ENCODE results near the gene HMGB2. TPM values are rescaled to one million over a fixed set of nuclear protein-coding genes. Genes with fewer than 3 reads are reported as not detected.

HMGB2 gene
- total RNA-seq, 2 experiments from 2014 or later, result 516 to 518 TPM

- no peaks in the 10 kb centered on the region for H3K4me1 Mint-ChIP-seq
- no peak overlapping the region for H3K27ac Mint-ChIP-seq
- no peaks in the 10 kb centered on the region for H3K9me3 Mint-ChIP-seq
- no peak for DNase-seq
- H3K36me3 Mint-ChIP-seq, result no peaks in the 10 kb centered on the region
- peaks cover 17% of the 10 kb centered on the region for H3K27me3 Mint-ChIP-seq
- H3K4me3 Mint-ChIP-seq, result no peak overlapping the region
These were observed 23.8 kb upstream of the HMGB2 start for GRCh38 chr4:173357939-173358338.

- Mint-ChIP-seq H3K27ac (no peak overlapping the region), H3K4me1 (no peaks in the 10 kb centered on the region), H3K27me3 (peaks cover 24% of the 10 kb centered on the region), H3K36me3 (no peaks in the 10 kb centered on the region), H3K4me3 (no peak overlapping the region), H3K9me3 (peaks cover 1% of the 10 kb centered on the region)
- DNase-seq, result no peak
These were observed 13.3 kb upstream of the HMGB2 start for GRCh38 chr4:173347467-173347866.

GRCh38 chr4:173346074-173346473, 11.9 kb upstream of the HMGB2 start:
- Mint-ChIP-seq H3K9me3 (peaks cover 1% of the 10 kb centered on the region), H3K4me3 (no peak overlapping the region), H3K27ac (no peak overlapping the region), H3K4me1 (no peaks in the 10 kb centered on the region), H3K36me3 (no peaks in the 10 kb centered on the region), H3K27me3 (peaks cover 26% of the 10 kb centered on the region)
- DNase-seq, result no peak

GRCh38 chr4:173345648-173346047, 11.5 kb upstream of the HMGB2 start:
- H3K27me3 Mint-ChIP-seq, result peaks cover 29% of the 10 kb centered on the region
- H3K4me3 Mint-ChIP-seq, result no peak overlapping the region
- H3K27ac Mint-ChIP-seq, result no peak overlapping the region
- H3K4me1 Mint-ChIP-seq, result no peaks in the 10 kb centered on the region
- DNase-seq, result no peak
- H3K36me3 Mint-ChIP-seq, result no peaks in the 10 kb centered on the region
- H3K9me3 Mint-ChIP-seq, result peaks cover 1% of the 10 kb centered on the region

GRCh38 chr4:173343832-173344397, 9.8 kb upstream of the HMGB2 start:
- Mint-ChIP-seq H3K27me3 (peaks cover 32% of the 10 kb centered on the region), H3K4me1 (no peaks in the 10 kb centered on the region), H3K9me3 (peaks cover 1% of the 10 kb centered on the region), H3K36me3 (no peaks in the 10 kb centered on the region), H3K27ac (no peak overlapping the region), H3K4me3 (no peak overlapping the region)
- DNase-seq, result no peak

- Mint-ChIP-seq H3K27ac (no peak overlapping the region), H3K4me3 (no peak overlapping the region), H3K4me1 (peaks cover 9% of the 10 kb centered on the region), H3K27me3 (peaks cover 42% of the 10 kb centered on the region), H3K36me3 (peaks cover 16% of the 10 kb centered on the region), H3K9me3 (no peaks in the 10 kb centered on the region)
- DNase-seq, result no peak
These were observed 3.3 kb upstream of the HMGB2 start for GRCh38 chr4:173337463-173337862.

GRCh38 chr4:173334891-173335752, 964 bp upstream of the HMGB2 start:
- peaks cover 31% of the 10 kb centered on the region for H3K27me3 Mint-ChIP-seq
- H3K4me3 Mint-ChIP-seq, result peak overlapping the region; percentile 98
- H3K27ac Mint-ChIP-seq, result peak overlapping the region; percentile 99
- peaks cover 32% of the 10 kb centered on the region for H3K36me3 Mint-ChIP-seq
- H3K9me3 Mint-ChIP-seq, result no peaks in the 10 kb centered on the region
- H3K4me1 Mint-ChIP-seq, result peaks cover 14% of the 10 kb centered on the region
- peak; percentile 49 for DNase-seq

- Mint-ChIP-seq H3K4me1 (peaks cover 14% of the 10 kb centered on the region), H3K4me3 (peak overlapping the region; percentile 98), H3K9me3 (no peaks in the 10 kb centered on the region), H3K36me3 (peaks cover 35% of the 10 kb centered on the region), H3K27ac (peak overlapping the region; percentile 99), H3K27me3 (peaks cover 30% of the 10 kb centered on the region)
- peak; percentile 41 for DNase-seq
These were observed 487 bp downstream of the HMGB2 start for GRCh38 chr4:173333658-173334084.

GRCh38 chr4:173332963-173333657, 1.0 kb downstream of the HMGB2 start:
- Mint-ChIP-seq H3K27me3 (peaks cover 30% of the 10 kb centered on the region), H3K4me3 (peak overlapping the region; percentile 98), H3K4me1 (peaks cover 14% of the 10 kb centered on the region), H3K27ac (peak overlapping the region; percentile 95), H3K36me3 (peaks cover 35% of the 10 kb centered on the region), H3K9me3 (no peaks in the 10 kb centered on the region)
- DNase-seq, result no peak

GRCh38 chr4:173332021-173332487, 2.1 kb downstream of the HMGB2 start:
- Mint-ChIP-seq H3K27ac (peak overlapping the region; percentile 60), H3K36me3 (peaks cover 35% of the 10 kb centered on the region), H3K27me3 (peaks cover 22% of the 10 kb centered on the region), H3K9me3 (no peaks in the 10 kb centered on the region), H3K4me1 (peaks cover 14% of the 10 kb centered on the region), H3K4me3 (peak overlapping the region; percentile 98)
- no peak for DNase-seq

GRCh38 chr4:173330590-173330989, 3.6 kb downstream of the HMGB2 start:
- Mint-ChIP-seq H3K4me3 (no peak overlapping the region), H3K36me3 (peaks cover 35% of the 10 kb centered on the region)

GRCh38 chr4:173328236-173328901, 5.8 kb downstream of the HMGB2 start:
- H3K27me3 Mint-ChIP-seq, result no peaks in the 10 kb centered on the region
- peaks cover 32% of the 10 kb centered on the region for H3K36me3 Mint-ChIP-seq
- no peak overlapping the region for H3K4me3 Mint-ChIP-seq
- peaks cover 12% of the 10 kb centered on the region for H3K4me1 Mint-ChIP-seq
- H3K27ac Mint-ChIP-seq, result no peak overlapping the region
- DNase-seq, result no peak
- no peaks in the 10 kb centered on the region for H3K9me3 Mint-ChIP-seq

More at GRCh38 chr4:173330590-173330989, 3.6 kb downstream of the HMGB2 start:
- Mint-ChIP-seq H3K4me1 (peaks cover 12% of the 10 kb centered on the region), H3K27me3 (peaks cover 9% of the 10 kb centered on the region), H3K9me3 (no peaks in the 10 kb centered on the region), H3K27ac (no peak overlapping the region)
- no peak for DNase-seq

GRCh38 chr4:173325007-173325736, 9.0 kb downstream of the HMGB2 start:
- Mint-ChIP-seq H3K4me3 (no peak overlapping the region), H3K27me3 (no peaks in the 10 kb centered on the region), H3K4me1 (no peaks in the 10 kb centered on the region), H3K27ac (no peak overlapping the region), H3K9me3 (no peaks in the 10 kb centered on the region), H3K36me3 (peaks cover 11% of the 10 kb centered on the region)
- DNase-seq, result no peak

GRCh38 chr4:173319696-173320095, 14.5 kb downstream of the HMGB2 start:
- no peaks in the 10 kb centered on the region for H3K9me3 Mint-ChIP-seq
- peaks cover 2% of the 10 kb centered on the region for H3K4me1 Mint-ChIP-seq
- no peak overlapping the region for H3K27ac Mint-ChIP-seq
- DNase-seq, result no peak
- H3K36me3 Mint-ChIP-seq, result peaks cover 6% of the 10 kb centered on the region
- H3K4me3 Mint-ChIP-seq, result no peak overlapping the region
- no peaks in the 10 kb centered on the region for H3K27me3 Mint-ChIP-seq

Data from activated naive CD8-positive, alpha-beta T cell treated with anti-CD3 and anti-CD28 coated beads for 36 hours (primary cell).